ENCODE measurements around the gene METTL22. TPM values are rescaled to one million over a fixed set of nuclear protein-coding genes. Genes with fewer than 3 reads are reported as not detected.

The METTL22 gene
- total RNA-seq, 2 donors from 2014 or later, result 23.9 to 30.2 TPM

DNA sequence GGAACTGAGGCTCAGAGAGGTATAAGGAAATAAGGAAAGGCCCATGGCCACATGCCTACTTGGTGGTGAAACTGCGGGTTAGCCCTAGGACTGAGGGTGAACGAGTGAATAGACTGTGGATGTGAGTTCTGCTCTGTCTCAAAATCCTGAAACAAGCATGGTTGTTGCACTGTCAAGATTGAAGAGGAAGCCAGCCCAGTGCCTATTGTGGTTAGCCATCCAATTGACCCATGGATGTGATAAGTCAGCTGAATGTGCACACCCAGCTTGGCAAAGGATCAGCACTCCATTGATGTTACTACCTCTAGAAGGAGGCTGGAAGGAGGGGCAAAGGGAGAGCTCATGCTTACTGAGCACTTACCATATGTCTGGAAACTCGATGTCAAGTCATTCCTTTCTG, 35.6 kb upstream of the METTL22 start:
- Mint-ChIP-seq H3K36me3 (ENCODE audit: low read depth) (peaks cover 5% of the 10 kb centered on the region), H3K27ac (no peak overlapping the region), H3K4me1 (no peaks in the 10 kb centered on the region), H3K27me3 (peaks cover 58% of the 10 kb centered on the region), H3K4me3 (no peak overlapping the region)
- no peaks in the 10 kb centered on the region for H3K9me3 ChIP-seq (ENCODE audit: control insufficient read depth, low read length, poor library complexity, severe bottlenecking)
- no peak for DNase-seq
- no peak for ATAC-seq

DNA sequence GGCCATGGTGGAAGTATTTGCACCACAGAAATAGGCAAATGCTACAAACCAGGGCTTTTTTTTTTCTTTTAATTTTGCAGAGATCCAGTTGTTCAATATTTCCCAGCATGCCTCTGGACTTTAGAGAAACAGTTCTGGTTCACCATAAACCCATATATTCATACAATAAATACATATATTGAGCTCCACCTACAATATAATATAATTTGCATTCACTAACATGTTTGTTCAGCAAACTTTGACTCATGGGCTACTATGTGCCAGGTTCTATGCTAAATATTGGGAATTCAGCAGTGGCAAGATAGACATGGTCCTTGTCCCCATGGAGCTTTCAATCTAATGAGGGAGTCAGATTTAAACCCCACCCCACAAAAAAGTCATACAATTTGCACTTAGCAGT, 34.4 kb upstream of the METTL22 start:
- Mint-ChIP-seq H3K27ac (no peak overlapping the region), H3K4me3 (no peak overlapping the region), H3K27me3 (peaks cover 54% of the 10 kb centered on the region), H3K36me3 (ENCODE audit: low read depth) (peaks cover 5% of the 10 kb centered on the region), H3K4me1 (no peaks in the 10 kb centered on the region)
- no peak for DNase-seq
- no peak for ATAC-seq
- H3K9me3 ChIP-seq (ENCODE audit: control insufficient read depth, low read length, poor library complexity, severe bottlenecking), result no peaks in the 10 kb centered on the region

DNA sequence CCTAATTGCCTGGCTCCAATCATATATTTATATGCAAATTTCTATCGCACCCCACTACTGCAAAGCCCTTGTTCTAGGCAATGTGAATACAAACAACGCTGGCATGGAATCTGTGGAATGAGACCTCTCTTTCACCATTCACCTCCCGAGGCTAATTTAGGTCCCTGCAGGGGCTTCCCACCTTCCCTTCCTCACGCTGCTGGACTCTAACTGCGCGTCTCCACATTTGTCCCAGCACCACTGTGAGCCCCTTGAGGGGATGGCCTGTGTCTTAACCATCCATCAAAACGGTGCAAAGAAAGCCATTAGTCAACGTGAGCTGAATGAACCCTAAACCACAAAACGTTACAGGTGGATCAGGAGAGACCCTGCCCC, 32.8 kb upstream of the METTL22 start:
- Mint-ChIP-seq H3K36me3 (ENCODE audit: low read depth) (peaks cover 5% of the 10 kb centered on the region), H3K27me3 (peaks cover 43% of the 10 kb centered on the region), H3K4me3 (no peak overlapping the region), H3K27ac (no peak overlapping the region), H3K4me1 (no peaks in the 10 kb centered on the region)
- DNase-seq (no peak), ATAC-seq (no peak)
- H3K9me3 ChIP-seq (ENCODE audit: control insufficient read depth, low read length, poor library complexity, severe bottlenecking), result no peaks in the 10 kb centered on the region

DNA sequence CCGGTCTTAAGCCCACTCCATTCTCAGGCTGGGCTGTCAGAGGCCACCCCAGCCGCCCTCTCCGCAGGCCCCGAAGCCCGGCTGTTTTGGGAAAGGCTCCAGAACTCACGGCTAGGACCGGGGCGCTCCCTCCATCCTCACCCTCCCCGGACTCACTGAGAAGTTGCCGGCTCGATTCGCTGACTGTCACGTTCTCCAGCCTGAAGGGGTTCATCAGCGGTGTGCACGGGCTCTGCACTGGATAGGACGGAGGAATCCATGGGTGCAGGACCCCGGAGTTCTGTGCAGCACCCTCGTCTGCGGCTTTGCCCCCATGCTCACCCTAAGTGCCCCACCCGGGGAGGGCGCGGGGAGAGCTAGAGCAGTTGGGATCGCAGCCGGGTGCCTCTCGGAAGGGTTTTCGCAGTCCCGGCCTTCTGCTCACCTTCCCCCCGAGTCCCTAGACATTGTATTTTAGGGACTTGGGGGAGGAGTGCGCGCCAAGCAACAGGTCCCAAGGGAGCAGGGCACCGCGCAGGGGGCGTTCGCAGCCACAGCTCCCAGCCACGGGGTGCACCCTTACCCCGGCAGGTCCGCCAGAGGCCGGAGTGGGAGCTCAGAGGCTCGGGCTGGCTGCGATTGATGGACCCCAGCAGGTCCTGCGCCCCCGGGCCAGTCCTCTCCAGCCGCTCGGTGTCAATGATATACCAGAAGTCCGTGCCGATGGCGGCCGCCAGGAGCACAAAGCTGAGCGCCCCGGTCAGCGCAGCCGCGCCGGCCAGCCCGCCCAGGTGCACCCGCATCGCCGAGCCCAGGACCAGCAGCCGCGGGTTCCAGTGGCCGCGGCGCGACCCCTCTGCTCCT, 32.2 kb upstream of the METTL22 start:
- DNase-seq (no peak), ATAC-seq (no peak)
- H3K27me3 Mint-ChIP-seq, result peaks cover 37% of the 10 kb centered on the region
- no peaks in the 10 kb centered on the region for H3K4me1 Mint-ChIP-seq
- no peaks in the 10 kb centered on the region for H3K9me3 ChIP-seq (ENCODE audit: control insufficient read depth, low read length, poor library complexity, severe bottlenecking)
- H3K27ac Mint-ChIP-seq, result no peak overlapping the region
- peaks cover 5% of the 10 kb centered on the region for H3K36me3 Mint-ChIP-seq (ENCODE audit: low read depth)
- no peak overlapping the region for H3K4me3 Mint-ChIP-seq

DNA sequence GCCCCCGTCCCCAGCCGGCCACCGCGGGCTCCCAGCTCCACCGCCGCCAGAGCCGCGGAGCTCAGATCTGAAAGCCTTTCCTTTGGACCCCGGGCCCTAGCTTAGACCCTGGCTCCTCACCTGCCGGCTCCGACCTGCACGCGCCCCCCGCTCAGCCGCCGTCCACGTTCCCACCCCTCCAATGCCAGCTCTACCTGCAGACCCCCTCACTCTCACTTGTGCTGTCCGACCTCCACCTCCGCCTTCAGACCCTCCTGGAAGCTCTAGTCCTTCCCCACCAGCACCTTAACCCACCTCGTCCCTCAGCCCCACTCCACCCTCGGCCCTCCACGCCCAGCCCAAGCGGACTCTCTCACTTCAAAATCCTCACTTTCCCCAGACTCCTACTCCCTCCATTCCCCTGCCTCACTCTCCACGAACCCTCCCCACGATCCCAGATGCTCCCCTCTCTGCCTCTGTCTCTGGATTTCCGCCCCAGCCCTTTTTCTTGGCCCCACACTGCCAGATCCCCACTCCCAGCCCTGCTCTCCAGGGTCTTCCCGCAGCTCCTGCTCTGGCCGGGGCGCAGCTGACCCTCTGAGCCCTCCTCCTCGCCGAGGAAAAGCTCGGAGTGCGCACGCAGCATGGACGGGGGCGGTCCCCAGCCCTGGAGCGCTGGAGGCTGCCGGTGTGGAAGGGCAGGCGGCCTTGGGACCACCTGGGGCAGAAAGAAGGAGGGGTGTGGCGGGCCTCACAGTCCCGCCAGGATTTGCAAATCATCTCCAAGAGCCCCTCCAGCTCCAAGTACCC, 31.4 kb upstream of the METTL22 start, which contains the start of gene TMEM114:
Gene TMEM114 (minus strand): TSS at position 612 of the 789 bp plus-strand sequence. CDS start 673 bp downstream, outside the sequence.
- H3K4me1 Mint-ChIP-seq, result no peaks in the 10 kb centered on the region
- H3K9me3 ChIP-seq (ENCODE audit: control insufficient read depth, low read length, poor library complexity, severe bottlenecking), result no peaks in the 10 kb centered on the region
- no peak for ATAC-seq
- H3K27me3 Mint-ChIP-seq, result peaks cover 31% of the 10 kb centered on the region
- no peak within 1 kb of the TSS for H3K27ac Mint-ChIP-seq
- DNase-seq, result no peak
- peaks cover 5% of the 10 kb centered on the region for H3K36me3 Mint-ChIP-seq (ENCODE audit: low read depth)
- H3K4me3 Mint-ChIP-seq, result peak within 1 kb of the TSS; percentile 19

DNA sequence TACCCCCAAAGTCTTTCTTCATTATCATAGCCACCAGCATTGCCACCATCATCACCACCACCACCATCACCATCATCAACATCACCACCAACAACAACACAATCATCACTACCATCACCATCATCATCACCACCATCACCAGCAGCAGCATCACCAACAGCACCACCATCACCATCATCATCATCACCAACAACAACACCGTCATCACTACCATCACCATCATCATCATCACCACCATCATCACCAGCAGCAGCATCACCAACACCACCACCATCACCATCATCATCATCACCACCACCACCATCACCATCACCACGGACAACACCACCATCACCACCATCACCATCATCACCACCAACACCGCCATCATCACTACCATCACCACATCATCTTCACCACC, 30.7 kb upstream of the METTL22 start:
- Mint-ChIP-seq H3K27ac (no peak overlapping the region), H3K36me3 (ENCODE audit: low read depth) (peaks cover 2% of the 10 kb centered on the region), H3K4me1 (no peaks in the 10 kb centered on the region), H3K27me3 (peaks cover 23% of the 10 kb centered on the region), H3K4me3 (no peak overlapping the region)
- ATAC-seq (no peak), DNase-seq (no peak)
- no peaks in the 10 kb centered on the region for H3K9me3 ChIP-seq (ENCODE audit: control insufficient read depth, low read length, poor library complexity, severe bottlenecking)

DNA sequence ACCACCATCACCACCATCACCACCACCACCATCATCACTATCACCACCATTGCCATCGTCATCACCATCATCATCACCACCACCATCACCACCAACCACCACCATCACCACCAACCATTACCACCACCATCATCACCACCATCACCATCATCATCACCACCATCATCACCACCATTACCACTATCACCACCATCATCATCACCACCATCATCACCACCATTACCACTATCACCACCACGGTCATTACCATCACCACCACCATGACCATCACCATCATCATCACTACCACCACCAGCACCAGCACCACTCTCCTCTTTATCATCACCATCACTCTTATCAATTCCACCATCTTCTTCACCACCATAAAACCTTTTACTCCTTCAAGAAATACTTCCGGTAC, 30.0 kb upstream of the METTL22 start:
- ATAC-seq, result no peak

DNA sequence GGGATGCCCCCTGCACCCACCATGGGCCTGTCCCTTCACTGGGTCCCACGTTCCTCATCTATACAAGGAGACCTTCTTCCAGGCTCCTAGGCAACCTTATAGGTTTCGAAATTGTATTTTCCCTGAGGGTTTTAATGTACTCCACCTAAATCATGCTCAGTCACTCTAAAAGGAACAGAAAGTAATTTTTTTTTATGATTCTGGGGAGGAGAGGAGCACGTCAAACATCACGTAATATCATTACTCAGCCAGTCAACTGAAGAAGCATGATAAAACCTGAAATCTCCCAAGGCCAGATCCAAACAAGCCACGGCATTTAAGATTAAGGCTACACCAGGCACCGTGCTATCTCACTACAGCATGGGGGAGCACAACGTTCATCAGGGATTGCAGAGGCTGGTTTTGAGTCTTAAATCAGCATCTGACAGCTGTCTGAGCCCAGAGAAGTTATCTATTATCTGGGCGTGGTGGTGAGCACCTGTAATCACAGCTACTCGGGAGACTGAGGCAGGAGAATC, 27.3 kb upstream of the METTL22 start:
- Mint-ChIP-seq H3K4me1 (no peaks in the 10 kb centered on the region), H3K27ac (no peak overlapping the region), H3K27me3 (peaks cover under 1% of the 10 kb centered on the region), H3K4me3 (no peak overlapping the region), H3K36me3 (ENCODE audit: low read depth) (no peaks in the 10 kb centered on the region)
- no peaks in the 10 kb centered on the region for H3K9me3 ChIP-seq (ENCODE audit: control insufficient read depth, low read length, poor library complexity, severe bottlenecking)
- DNase-seq (no peak), ATAC-seq (no peak)

More for the DNA sequence above, 30.0 kb upstream of the METTL22 start:
- Mint-ChIP-seq H3K27me3 (peaks cover 22% of the 10 kb centered on the region), H3K36me3 (ENCODE audit: low read depth) (peaks cover 2% of the 10 kb centered on the region), H3K4me3 (no peak overlapping the region), H3K4me1 (no peaks in the 10 kb centered on the region), H3K27ac (no peak overlapping the region)
- DNase-seq, result no peak
- H3K9me3 ChIP-seq (ENCODE audit: control insufficient read depth, low read length, poor library complexity, severe bottlenecking), result no peaks in the 10 kb centered on the region

DNA sequence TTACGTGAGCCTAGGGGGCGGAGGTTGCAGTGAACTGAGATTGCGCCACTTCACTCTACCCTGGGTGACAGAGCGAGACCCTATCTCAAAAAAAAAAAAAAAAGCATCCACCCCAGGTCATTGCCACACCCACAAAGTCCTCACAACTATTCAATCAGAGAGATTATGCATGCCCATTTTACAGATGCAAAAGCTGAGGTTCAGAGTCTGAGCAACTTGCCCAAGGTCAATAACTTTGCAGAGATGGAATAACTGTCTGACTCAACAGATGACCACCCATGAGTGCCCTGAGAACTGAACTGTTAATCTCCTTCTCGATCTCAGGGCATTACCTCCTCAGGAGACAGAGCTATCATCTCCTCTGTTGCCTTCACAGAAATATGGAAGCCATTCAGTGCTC, 25.7 kb upstream of the METTL22 start:
- Mint-ChIP-seq H3K27me3 (no peaks in the 10 kb centered on the region), H3K4me3 (no peak overlapping the region), H3K4me1 (no peaks in the 10 kb centered on the region), H3K36me3 (ENCODE audit: low read depth) (no peaks in the 10 kb centered on the region), H3K27ac (no peak overlapping the region)
- no peaks in the 10 kb centered on the region for H3K9me3 ChIP-seq (ENCODE audit: control insufficient read depth, low read length, poor library complexity, severe bottlenecking)
- DNase-seq (no peak), ATAC-seq (no peak)

DNA sequence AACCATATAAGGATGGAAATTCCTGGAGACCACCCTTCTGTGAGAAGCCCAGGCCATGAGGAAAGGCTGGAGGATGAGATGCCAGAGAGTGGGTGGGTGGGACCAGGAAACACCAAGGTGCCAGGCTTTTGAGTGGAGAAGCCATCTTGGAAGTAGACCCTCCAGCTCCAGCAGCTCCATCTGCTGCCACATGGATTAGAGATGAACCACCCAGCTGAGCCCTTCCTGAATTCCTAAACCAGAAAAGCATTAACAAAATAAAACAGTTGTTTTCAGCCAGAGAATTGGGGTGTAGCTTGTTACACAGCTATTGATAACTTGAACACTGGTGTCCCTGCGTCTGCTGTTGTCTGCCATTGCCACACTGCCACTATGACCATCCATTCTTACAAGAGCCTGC, 24.9 kb upstream of the METTL22 start:
- no peak for DNase-seq
- H3K36me3 Mint-ChIP-seq (ENCODE audit: low read depth), result no peaks in the 10 kb centered on the region
- no peak overlapping the region for H3K27ac Mint-ChIP-seq

DNA sequence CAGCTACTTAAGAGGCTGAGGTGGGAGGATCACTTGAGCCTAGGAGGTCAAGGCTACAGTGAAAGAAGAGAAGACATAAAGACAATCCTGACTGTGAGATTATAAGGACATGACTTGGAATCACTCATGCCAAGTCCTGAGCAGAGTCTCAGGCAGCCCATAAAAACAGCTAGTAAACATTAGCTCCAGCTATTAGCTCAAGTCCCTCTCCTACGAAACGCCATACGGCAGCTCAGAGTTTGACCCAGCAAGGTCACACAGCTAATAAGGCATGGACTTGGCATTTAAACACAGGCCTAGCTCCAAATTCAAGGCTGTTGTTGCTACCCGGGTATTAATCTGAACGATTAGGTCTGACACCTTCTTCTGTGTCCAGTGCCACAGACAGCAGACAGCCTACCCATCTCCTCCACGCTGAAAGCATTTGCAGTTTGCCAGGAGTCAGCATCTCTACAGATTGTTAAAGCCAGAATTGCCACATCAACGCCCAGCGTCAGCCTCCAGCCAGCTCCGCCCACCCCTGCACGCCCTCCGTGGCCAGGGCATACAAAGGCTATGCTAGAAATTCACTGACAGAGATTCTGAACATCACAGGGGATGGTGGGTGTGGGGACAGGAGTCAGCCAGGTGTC, 21.2 kb upstream of the METTL22 start:
- ATAC-seq (no peak), DNase-seq (no peak)
- H3K4me3 Mint-ChIP-seq, result no peak overlapping the region
- H3K27ac Mint-ChIP-seq, result no peak overlapping the region
- no peaks in the 10 kb centered on the region for H3K27me3 Mint-ChIP-seq
- H3K36me3 Mint-ChIP-seq (ENCODE audit: low read depth), result no peaks in the 10 kb centered on the region
- H3K4me1 Mint-ChIP-seq, result no peaks in the 10 kb centered on the region
- H3K9me3 ChIP-seq (ENCODE audit: control insufficient read depth, low read length, poor library complexity, severe bottlenecking), result no peaks in the 10 kb centered on the region

More for the DNA sequence above, 24.9 kb upstream of the METTL22 start:
- H3K4me3 Mint-ChIP-seq, result no peak overlapping the region
- H3K27me3 Mint-ChIP-seq, result no peaks in the 10 kb centered on the region
- no peaks in the 10 kb centered on the region for H3K4me1 Mint-ChIP-seq
- ATAC-seq, result no peak
- H3K9me3 ChIP-seq (ENCODE audit: control insufficient read depth, low read length, poor library complexity, severe bottlenecking), result no peaks in the 10 kb centered on the region

DNA sequence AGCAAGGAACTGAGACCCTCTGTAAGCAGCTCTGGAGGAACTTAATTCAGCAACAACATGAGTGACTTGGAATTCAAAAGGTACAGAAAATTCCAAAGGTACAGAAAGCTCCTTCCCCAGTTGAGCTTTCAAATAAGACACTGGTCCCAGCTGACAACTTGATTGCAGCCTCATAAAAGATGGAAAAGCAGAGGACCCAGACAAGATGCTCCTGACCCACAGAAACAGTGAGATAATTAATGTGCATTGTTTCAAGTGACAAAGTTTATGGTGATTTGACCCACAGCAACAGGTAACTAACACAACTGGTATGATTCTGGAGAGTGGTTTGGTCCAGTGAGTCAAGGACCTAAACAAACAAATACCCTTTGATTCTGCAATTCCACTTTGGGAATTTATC, 15.9 kb upstream of the METTL22 start:
- ATAC-seq, result no peak
- peaks cover 2% of the 10 kb centered on the region for H3K36me3 Mint-ChIP-seq (ENCODE audit: low read depth)
- no peak for DNase-seq
- no peaks in the 10 kb centered on the region for H3K4me1 Mint-ChIP-seq
- no peak overlapping the region for H3K4me3 Mint-ChIP-seq
- H3K27ac Mint-ChIP-seq, result no peak overlapping the region
- no peaks in the 10 kb centered on the region for H3K9me3 ChIP-seq (ENCODE audit: control insufficient read depth, low read length, poor library complexity, severe bottlenecking)
- peaks cover 16% of the 10 kb centered on the region for H3K27me3 Mint-ChIP-seq

DNA sequence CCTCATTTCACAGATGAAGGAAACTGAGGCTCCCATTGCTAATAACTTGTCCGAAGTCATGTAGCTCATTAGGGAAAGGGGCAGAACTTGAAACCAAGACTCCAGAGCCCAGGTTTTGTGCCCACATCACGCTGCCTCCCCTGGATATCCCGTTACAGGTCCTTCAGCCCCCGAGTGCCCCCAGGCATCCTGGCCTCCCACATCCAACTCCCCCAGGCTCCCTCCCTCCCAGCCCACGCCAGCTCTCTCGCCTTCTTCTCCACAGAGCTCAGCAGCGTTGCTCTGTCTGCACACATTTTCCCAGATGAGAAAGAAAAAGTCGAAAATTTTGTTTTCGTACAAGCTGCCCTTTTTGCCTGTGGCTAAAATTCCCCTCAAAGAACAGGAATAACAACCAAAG, 14.3 kb upstream of the METTL22 start:
- peaks cover 33% of the 10 kb centered on the region for H3K27me3 Mint-ChIP-seq
- peaks cover 2% of the 10 kb centered on the region for H3K36me3 Mint-ChIP-seq (ENCODE audit: low read depth)

More for the DNA sequence above, 14.3 kb upstream of the METTL22 start:
- DNase-seq (no peak), ATAC-seq (no peak)
- no peak overlapping the region for H3K4me3 Mint-ChIP-seq
- H3K4me1 Mint-ChIP-seq, result no peaks in the 10 kb centered on the region
- no peak overlapping the region for H3K27ac Mint-ChIP-seq
- no peaks in the 10 kb centered on the region for H3K9me3 ChIP-seq (ENCODE audit: control insufficient read depth, low read length, poor library complexity, severe bottlenecking)
